Kidney capillary endothelial cell (primary cell): ENCODE results near the gene AKT1S1.

Experiments used
- DNase-seq: peaks from one replicate; pipeline ENCODE4 v3.0.0-alpha.2; 2018; ENCODE audit warnings: low spot score

Gene AKT1S1

DNA sequence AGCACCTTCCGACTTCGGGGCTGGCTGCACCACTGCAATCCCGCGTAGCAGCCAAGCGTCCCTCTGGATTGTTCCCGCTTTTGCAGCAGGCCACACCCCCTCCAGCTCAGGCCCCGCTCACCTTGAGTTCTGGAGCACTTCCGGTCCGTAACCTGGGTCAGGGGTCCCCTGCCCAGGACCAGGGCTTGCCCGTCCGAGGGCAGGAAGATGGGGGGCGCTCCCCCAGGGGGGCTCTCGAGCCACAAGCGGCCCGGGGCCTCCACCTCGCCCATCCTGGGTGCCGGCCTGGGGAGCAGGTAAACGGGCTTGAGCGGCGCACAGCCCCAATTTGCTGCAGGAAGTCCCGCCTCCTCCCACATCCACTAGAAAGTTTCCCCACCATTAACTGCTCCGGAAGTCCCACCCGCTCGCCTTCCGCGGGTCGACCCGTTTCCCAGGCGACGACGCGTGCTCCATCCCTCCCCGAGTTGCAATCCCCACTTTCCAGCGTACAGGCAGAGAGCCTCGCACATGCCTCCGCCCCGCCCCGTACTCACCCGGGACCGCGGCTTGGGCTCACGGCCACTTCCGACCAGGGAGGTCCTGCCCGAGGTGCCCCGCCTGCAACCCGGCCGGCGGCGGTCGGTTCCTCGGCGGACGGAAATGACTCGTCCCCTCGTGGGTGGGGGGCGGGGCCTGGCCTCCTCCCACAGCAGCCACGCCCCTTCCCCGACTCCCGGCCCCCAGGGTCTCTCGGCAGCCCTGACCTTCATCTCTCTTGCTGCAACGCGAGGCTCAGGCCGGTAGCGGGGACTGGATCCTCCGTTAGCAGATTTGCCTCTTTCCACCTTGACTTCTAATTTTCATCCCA is 10.0 kb downstream of the AKT1S1 start, which contains the start of gene PNKP:
Gene PNKP (minus strand): TSS at position 644 of the 850 bp plus-strand sequence. CDS start 372 bp downstream, at position 272.
- peak; percentile 78 for DNase-seq

DNA sequence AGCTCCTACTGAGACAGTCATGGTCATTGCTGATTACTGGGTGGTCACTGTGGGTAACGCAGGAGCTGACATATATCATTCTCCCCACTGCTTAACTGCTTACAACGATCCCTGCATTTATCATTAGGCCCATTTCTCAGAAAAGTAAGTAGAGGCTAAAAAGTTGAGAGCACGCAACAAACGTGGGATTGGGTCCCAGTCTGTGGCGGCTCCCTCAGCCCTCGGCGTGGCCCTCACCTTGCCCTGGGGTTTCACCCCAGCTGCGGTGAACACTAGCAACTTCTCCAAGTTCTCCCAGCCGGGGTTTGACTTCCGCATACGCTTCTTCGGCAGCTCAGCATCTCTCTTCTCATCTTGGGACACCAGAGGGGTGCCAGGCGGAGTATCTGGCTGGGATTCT is 12.3 kb downstream of the AKT1S1 start:
- DNase-seq: no peak

GRCh38 chr19:49863935-49864320 is 13.2 kb downstream of the AKT1S1 start:
- DNase-seq: no peak

DNA sequence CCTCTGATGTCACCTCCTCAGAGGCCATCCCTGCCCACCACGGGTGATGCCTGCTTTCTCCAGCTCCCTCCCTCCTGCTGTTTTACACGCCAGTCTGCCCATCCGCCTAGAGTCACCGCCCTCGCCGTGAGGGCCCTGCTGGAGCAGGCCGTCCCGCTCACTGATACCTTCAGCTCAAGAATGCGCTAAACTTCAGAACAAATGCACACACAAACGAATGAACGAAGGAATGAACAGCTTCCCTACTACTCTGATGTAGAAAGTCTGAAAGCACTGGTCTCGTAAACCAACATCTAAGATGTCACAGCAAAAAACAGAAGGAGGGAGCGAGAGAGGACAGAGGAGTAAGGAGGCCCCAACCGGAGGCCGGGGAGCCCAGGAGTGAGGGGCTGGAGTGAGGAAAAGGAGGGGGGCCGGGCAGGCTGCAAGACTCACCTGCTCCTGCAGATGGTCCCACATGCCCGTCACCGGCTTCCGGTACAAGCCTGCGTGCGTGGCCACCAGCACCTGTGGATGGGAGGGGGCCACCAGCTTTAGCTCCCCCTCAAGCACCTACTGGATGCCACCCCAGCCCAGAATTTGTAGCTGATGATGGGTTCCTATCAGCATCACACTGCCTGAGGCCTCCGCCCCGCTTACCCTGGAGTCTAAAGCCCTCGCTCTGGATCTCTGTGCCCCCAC is 13.8 kb downstream of the AKT1S1 start:
- DNase-seq: no peak

GRCh38 chr19:49862391-49863253 is 14.5 kb downstream of the AKT1S1 start:
- no peak for DNase-seq

DNA sequence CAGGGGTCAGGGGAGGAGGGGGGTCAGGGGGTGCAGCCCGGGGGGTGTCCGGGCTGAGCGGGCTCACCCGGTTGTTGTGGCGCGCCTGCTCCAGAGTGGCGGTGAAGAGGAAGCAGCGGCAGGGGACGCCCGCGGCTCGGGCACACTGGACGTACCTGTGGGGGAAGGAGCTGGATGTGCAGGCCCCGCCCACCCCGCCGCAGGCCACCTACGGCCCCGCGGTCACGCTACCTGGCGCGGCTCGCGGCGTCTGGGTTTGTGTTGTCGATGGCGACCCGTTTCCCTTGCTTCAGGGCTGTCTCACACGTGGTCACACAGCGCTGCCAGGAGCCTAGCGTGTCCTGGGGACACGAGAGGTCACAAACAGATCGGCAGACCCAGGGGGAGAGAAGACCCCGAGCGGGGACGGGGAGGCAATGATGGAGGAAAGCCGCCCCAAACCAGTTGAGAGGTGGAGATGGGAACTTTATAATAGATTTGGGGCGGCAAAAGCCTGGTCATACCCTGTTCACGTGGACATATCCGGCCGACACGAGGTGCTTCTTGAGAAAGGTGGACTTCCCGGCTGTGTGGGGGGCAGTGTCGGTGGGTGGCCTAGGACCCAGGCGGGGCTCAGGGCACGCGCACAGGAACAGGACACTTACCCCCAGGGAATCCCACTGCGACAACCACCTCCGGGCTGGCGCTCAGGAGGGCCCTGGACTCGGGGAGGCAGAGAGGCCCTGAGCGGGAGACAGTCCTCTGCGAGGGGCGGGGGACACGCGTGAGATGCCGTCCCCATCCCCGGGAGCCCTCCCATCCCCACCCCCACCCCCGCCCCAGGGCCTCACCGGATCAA is 15.4 kb downstream of the AKT1S1 start:
- no peak for DNase-seq

DNA sequence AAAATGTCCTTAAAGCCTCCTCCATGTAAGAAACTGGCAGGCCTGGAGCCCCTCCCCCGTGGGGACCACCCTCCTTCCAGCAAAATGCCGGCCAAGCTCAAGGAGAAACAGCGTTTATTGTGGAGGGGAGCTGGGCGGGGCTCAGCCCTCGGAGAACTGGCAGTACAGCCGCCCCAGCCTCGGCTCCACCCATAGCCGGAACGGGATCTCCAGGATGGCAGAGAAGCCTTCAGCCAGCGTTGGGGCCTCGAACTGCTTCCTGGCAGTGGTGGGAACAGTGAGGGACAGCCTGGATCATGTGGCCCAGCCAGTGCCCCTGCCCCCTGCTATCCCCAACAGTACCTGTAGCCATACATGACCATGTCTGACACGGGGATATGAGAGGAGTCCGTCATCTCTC is 16.0 kb downstream of the AKT1S1 start:
- DNase-seq: no peak

DNA sequence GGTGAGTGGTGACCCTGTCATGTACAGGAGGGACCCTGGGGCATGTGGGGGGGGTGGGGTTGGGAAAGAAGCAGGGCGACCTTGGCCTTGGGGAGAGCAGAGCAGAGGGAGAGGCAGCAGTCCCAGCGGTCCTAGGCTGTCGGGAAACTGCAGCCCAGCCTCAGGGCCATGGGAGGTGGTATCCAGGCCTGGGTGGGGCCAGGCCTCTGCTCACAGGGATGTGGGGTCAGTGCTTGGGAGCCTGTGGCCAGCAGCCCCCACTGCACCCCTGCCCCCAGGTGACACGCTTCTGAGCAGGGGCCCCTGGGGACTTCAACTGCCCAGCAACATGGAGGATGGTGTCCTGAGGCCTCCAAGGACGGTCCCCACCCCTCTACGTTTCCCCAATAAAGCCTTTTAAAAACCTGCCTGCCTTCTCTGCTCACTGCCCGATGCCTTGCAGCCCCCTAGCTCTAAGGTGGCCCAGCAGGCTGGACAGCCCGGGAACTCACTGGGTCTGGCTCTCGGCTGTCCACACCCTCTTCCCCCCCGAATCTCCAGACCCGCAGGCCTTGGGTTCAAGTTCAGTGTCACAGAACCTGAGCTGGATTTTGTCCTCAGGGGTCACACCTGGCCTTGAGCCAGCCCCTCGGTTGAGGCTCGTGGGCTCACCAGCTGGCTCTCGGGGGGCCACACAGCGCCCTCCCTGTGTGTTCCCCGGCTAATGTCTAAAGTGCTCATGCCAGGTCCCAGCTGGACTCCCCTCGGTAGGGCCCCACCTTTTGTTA is 16.6 kb downstream of the AKT1S1 start:
- DNase-seq: no peak

DNA sequence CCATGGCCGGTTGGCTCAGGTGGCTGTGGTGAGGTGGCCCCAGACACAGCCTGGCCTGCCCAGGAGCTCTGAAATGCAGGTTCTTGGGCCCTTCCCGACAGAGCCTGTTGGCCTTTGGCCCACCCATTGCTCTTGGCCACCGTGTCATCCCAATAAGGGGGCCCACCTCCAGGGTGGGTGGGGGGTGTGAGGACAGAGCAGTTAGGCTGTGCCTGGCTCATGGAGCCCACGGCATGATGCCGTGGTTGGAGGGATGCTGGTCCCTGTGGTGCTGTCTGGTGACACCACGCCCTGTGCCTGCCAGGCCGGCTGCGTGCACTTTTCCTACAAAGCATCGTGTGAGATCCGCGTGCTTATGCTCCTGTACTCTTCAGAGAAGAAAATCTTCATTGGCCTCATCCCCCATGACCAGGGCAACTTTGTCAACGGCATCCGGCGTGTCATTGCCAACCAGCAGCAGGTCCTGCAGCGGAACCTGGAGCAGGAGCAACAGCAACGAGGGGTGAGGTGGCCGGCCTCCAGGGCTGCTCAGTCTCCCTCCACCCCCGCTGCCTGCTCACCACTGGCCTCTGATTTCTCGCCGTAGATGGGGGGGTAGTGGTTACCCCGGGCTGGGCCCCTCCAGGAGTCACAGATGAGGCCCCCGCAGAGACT is 17.3 kb downstream of the AKT1S1 start:
- no peak for DNase-seq

DNA sequence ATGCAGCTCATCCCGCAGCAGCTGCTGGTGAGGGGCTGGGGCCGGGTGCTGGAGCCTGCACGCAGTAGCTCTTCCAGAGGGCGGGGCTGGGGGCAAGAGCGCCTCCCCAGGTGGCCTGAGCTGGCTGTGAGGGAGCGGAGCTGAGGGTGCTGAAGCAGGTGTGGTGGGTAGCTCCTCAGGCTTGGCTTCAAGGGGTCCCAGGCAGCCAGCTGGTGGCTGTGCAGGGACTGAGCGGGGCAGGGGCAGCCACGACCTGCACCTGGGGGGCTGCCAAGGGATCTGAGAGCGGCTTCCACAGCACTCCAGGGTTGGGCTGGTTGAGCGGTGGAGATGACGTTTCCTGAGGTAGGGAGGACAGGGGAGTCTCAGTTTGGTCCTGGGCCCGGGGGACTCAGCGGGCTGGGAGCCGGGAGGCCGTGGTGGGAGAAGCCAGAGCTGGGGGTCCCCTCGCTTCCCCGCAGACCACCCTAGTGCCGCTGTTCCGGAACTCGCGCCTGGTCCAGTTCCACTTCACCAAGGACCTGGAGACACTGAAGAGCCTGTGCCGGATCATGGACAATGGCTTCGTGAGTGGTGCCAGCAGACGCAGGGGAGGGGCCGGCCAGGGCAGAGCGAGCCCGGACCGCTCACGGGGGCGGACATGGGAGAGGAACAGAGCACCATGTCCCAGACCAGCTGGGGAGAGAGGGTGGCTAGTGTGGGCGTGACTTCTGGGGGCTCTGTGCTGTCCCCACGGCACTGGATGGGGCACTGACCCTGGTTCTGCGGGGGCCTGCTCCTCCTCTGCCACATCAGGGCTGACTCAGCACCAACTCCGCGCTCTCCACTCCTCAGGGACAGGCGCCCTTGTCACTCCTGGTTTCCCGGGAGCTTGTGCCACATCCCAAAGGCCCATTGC is 18.8 kb downstream of the AKT1S1 start:
- no peak for DNase-seq

DNA sequence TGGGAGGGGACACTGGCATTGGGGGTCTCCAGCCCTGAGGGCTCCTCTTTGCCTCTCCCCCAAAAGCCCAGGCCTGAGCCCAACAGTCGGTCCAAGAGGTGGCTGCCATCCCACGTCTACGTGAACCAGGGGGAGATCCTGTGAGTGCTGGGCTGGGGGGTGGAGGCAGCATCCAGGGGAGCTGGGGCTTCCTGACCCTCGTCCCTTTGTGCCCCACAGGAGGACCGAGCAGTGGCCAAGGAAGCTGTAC is 19.4 kb downstream of the AKT1S1 start:
- no peak for DNase-seq

DNA sequence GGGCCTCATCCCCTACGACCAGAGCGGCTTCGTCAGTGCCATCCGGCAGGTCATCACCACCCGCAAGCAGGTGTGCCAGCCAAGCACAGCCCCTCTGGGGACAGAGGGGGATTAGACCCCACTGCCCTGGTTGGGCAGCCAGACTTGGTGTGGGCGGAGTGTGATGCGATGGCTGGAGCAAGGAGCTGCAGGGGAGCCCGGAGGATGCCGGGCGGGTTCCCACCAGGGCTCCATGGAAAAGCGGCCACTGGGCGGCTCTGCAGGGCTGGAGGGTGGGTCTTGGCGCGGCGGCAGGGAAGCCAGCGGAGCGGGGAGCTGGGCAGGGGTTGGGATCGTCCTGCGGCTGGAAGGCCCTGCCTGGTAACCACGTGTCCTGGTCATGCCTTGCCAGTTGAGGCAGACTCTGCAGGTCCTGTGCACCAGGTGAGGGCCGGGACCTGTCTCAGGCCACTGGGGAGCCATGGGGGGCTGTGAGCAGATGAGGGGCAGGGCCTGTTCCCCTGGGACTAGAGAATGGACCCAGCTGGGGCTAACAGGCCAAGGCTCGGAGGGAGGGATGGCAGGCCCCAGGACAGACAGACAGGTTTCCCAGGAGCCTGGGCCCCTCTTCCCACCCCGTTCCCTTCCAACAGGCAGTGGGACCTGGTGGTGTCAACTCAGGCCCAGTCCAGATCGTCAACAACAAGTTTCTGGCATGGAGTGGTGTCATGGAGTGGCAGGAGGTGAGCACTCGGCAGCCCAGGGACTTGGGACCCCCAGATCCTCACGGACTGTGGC is 19.9 kb downstream of the AKT1S1 start:
- DNase-seq: no peak

- no peak for DNase-seq
Observed at GRCh38 chr19:49856574-49857021, 20.6 kb downstream of the AKT1S1 start.

- DNase-seq: no peak
Observed at GRCh38 chr19:49855676-49856573, 21.2 kb downstream of the AKT1S1 start.

DNA sequence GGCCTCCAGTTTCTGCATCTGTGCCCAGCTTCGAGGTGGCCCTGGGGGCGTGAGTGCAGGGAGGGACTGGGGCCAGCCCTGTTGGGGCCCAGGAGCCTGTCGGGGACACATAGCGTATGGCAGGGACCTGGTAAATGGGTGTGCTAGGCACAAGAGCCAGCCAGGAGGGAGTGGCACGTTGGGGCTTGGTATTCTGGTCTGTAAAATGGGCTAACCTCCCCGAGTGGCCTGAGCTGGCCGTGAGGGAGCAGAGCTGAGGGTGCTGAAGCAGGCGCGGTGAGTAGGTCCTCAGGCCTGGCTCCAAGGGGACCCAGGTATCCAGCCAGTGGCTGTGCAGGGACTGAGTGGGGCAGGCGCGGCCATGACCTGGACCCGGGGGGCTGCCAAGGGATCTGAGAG is 21.9 kb downstream of the AKT1S1 start:
- DNase-seq: no peak

GRCh38 chr19:49854378-49855263 is 22.5 kb downstream of the AKT1S1 start:
- no peak for DNase-seq
